Muscle of leg (tissue), 11 donors: ENCODE data around the gene SNX24. TPM values are rescaled to one million over a fixed set of nuclear protein-coding genes. Genes with fewer than 3 reads are reported as not detected.

ENCODE experiments used
- DNase-seq: peaks from one replicate; pipeline ENCODE4 v3.0.0; 2013
- H3K27ac ChIP-seq: one replicate; pipeline ENCODE4 v1.5.1; 2013; ENCODE audit warnings: mild to moderate bottlenecking, low read length, control low read depth
- H3K27me3 ChIP-seq: one replicate; pipeline ENCODE4 v1.6.1; 2013; ENCODE audit warnings: low read length; ENCODE audit not compliant: control insufficient read depth, insufficient read depth
- H3K36me3 ChIP-seq: one replicate; pipeline ENCODE4 v1.6.1; 2013; ENCODE audit warnings: low read length; ENCODE audit not compliant: control insufficient read depth, insufficient read depth
- H3K4me1 ChIP-seq: one replicate; pipeline ENCODE4 v1.6.1; 2013; ENCODE audit warnings: low read length; ENCODE audit not compliant: control insufficient read depth, insufficient read depth
- H3K4me3 ChIP-seq: one replicate; pipeline ENCODE4 v1.5.1; 2013; ENCODE audit warnings: low read length, control low read depth
- H3K9me3 ChIP-seq: replicated peaks from 2 replicates; pipeline ENCODE4 v1.6.1; 2013; ENCODE audit warnings: low read depth, low read length; ENCODE audit not compliant: control insufficient read depth
- WGBS: methylation state at CpG from one replicate; pipeline ENCODE4 v1.1.5; 2013; ENCODE audit warnings: missing lambda C conversion rate; ENCODE audit not compliant: insufficient coverage; 5-methylcytosine and 5-hydroxymethylcytosine counted together
- polyA plus RNA-seq, 8 donors: library from polyadenylated mRNA; unstranded; fragments of 120-200 nt; gene quantifications; one replicate each; pipeline versions ENCODE4 v1.2.1 to v1.2.3, GENCODE V29; 2013; ENCODE audit warnings: inconsistent platforms in 1 of 8, low replicate concordance in 1 of 8; ENCODE audit not compliant: insufficient read length in 8 of 8, insufficient read depth in 1 of 8
- total RNA-seq: library from RNA; stranded (reverse); fragments of 120-200 nt; gene quantifications from one replicate; pipeline ENCODE4 v1.2.4, GENCODE V29; 2013

Gene SNX24
- total and polyA plus RNA-seq, 9 donors = 8.9 to 13.2 (median 10.6) TPM

DNA sequence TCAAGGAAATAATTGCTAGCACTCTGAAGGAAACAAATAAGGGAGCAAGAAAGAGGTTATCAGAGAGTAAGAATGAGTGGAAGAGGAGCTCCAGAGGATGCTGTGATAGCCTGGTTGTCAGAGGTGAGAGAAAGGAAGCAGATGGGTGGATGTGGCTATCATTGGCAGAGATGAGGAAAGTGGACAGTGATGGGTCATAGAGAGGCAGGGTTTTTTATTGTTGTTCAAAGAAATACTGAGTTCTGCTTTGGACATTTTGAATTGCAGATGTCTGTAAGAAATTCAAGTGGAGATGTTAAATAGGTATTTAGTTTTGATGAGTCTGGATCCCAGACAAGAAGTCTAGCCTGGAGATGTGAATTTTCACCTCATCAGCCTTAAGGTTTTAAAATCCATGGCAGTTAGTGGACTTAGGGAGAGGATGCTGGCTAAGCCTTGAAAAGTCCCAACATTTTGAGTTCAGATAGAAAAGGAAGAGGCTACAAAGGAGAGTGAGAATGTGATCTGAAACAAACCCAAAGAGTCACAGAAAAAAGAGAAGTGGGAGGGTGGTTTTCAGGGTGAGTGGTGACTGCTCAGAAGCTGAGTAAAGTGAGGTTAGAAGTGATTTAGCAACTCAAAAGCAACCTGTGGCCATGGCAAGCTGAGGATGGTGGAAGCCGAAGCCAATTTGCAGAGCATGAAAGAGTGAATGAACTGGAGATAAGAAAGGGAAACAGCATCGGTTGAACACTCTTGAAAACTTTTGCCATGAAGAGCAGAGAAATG, 140.7 kb downstream of the SNX24 start:
- Histone ChIP-seq H3K4me3 (no peak overlapping the region), H3K4me1 (no peaks in the 10 kb centered on the region), H3K27ac (no peak overlapping the region), H3K36me3 (no peaks in the 10 kb centered on the region), H3K27me3 (no peaks in the 10 kb centered on the region), H3K9me3 (no peaks in the 10 kb centered on the region)
- DNase-seq = no peak
- 88% methylated on average over 2 of the region's 2 CpGs for WGBS

DNA sequence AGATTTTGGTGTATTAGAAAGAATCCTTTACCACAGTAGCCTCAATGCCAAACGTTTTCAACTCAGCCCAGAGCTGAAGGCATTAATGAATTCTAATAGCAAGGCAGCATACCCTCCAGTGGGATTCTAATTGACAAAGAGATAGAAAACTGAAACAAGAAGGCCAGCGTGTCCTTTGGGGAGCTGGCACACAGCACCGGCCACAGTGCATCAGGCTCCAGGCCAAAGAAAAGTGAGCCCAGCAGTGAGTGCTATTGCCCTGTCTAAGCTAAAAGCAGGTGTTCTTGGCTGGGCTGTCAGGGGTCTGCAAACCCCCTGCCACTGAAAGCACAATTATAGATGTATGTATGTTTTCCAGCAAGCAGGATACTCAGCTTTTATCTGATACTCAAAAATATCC, 150.7 kb downstream of the SNX24 start:
- Histone ChIP-seq H3K4me1 (peaks cover 4% of the 10 kb centered on the region), H3K9me3 (no peaks in the 10 kb centered on the region), H3K36me3 (no peaks in the 10 kb centered on the region), H3K27me3 (no peaks in the 10 kb centered on the region), H3K27ac (no peak overlapping the region), H3K4me3 (no peak overlapping the region)
- WGBS = 85% methylated on average over 2 of the region's 3 CpGs
- no peak for DNase-seq

DNA sequence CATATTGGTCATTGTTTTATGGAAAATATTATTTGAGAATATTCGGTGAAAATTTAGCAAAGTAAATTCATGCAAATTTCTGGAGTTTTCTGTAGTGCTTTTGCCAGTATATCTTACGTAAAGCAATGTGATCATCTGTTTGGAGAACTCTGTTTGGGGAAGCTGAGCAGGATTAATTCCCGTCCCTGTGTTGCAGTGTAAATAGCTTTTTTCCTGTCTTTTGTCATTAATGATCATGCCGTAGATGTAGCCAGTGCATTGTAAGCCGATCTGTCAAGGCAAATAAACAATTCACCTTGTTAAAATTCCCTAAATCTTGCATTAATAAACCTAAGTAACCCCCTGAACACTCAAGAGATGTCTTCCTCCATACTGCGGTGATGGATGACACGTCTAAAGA, 151.9 kb downstream of the SNX24 start:
- WGBS = 50% methylated on average over 1 of the region's 7 CpGs
- H3K9me3 ChIP-seq = no peaks in the 10 kb centered on the region
- peaks cover 4% of the 10 kb centered on the region for H3K4me1 ChIP-seq
- no peak for DNase-seq
- no peak overlapping the region for H3K27ac ChIP-seq
- H3K27me3 ChIP-seq = no peaks in the 10 kb centered on the region
- no peak overlapping the region for H3K4me3 ChIP-seq
- H3K36me3 ChIP-seq = no peaks in the 10 kb centered on the region

DNA sequence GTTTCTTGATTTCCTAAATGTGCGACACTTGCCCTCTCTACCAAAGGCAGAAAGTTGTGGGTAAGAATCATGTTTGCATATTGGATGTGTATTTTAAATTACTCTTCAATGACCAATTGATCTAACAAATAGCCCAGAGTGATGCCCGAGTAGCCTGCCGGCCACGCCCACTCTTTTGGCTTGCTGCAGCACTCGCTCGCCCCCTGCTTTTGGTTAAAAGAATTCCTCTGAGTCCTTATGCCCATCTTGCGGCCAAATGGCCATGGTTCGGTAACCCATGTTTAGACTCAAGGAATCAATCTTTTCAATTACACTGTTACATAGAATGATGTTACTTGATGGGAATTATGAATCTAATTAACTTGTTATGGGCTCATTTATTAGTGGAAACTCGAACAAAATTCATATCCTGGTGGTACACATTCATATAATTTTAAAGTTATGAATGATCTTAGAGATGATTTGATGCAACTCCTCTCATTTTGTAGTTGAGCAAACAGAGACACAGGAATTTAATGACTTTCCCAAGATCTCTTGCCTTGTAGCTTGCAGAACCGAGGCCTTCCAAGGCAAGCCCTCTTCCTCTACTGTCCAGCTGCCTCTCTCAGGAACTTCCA, 154.6 kb downstream of the SNX24 start:
- Histone ChIP-seq H3K9me3 (no peaks in the 10 kb centered on the region), H3K27me3 (no peaks in the 10 kb centered on the region), H3K4me1 (peaks cover 4% of the 10 kb centered on the region), H3K27ac (no peak overlapping the region), H3K4me3 (no peak overlapping the region), H3K36me3 (no peaks in the 10 kb centered on the region)
- no peak for DNase-seq
- WGBS = 67% methylated on average over 5 of the region's 10 CpGs

DNA sequence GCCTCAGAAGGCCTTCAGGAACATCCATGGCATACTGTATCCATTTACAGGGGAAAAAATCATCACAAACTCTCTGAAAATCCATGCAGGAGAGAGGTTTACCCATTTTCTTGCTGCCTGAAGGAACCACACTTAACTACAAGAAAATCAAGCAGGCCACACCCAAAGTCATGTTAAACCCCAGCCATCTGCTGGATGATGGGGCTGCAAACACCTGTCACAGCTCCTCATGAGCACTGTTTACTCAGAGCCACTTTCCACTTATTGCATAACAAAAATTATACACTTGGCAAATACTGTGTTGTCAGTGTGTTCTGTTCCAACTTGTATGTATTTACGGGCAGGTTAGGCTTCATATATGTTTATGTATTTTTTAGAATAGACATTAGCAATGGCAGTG, 155.3 kb downstream of the SNX24 start:
- no CpG with 5 or more reads among the region's 1 CpG for WGBS
- DNase-seq = peak; percentile 25
- H3K36me3 ChIP-seq = no peaks in the 10 kb centered on the region

DNA sequence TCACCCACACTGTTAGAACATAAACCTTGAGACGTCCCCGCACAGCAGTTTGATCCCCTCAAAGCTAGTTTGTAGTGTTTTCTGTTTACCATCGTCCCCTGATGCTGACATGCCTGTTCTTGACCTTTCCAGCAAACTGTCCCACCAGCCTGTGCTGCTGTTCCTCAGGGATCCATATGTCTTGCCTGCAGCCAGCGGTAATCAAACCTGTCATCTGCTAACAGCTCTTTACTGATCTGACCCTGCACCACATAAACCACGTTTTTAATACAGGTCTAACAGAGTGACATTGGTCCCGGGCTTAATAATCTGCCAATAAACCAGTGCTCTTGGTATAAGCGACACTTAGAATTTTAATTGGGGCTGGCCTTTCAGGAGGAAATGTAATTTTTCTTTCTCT, 156.4 kb downstream of the SNX24 start:
- 48% methylated on average over 2 of the region's 7 CpGs for WGBS
- DNase-seq = no peak
- Histone ChIP-seq H3K9me3 (no peaks in the 10 kb centered on the region), H3K4me3 (no peak overlapping the region), H3K27ac (no peak overlapping the region), H3K4me1 (peaks cover 4% of the 10 kb centered on the region), H3K27me3 (no peaks in the 10 kb centered on the region), H3K36me3 (no peaks in the 10 kb centered on the region)

More for the DNA sequence above, 155.3 kb downstream of the SNX24 start:
- no peak overlapping the region for H3K4me3 ChIP-seq
- no peaks in the 10 kb centered on the region for H3K27me3 ChIP-seq
- H3K4me1 ChIP-seq = peaks cover 4% of the 10 kb centered on the region
- no peaks in the 10 kb centered on the region for H3K9me3 ChIP-seq
- no peak overlapping the region for H3K27ac ChIP-seq

DNA sequence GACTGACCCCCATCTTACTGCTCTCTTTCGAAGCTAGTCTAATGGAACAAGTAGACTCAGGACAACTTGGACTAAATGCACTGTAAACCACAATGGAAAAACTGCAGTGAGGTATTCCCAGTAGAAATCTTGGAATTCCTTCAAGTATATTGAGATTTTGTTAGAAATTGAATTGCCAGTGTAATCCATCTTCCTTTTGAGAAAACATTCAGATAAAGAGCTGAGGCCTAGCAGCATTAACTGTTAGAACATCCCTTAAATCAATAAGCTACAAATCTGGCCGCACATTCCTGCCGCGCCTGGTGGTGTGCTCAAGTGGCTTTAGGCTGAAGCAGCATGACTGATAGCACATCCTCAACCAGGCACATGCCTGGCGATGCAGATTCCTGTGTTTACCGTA, 161.8 kb downstream of the SNX24 start:
- DNase-seq = peak; percentile 34
- no peaks in the 10 kb centered on the region for H3K27me3 ChIP-seq
- H3K4me3 ChIP-seq = no peak overlapping the region
- WGBS = 50% methylated on average over 2 of the region's 6 CpGs
- H3K4me1 ChIP-seq = no peaks in the 10 kb centered on the region
- no peaks in the 10 kb centered on the region for H3K36me3 ChIP-seq
- no peak overlapping the region for H3K27ac ChIP-seq
- H3K9me3 ChIP-seq = no peaks in the 10 kb centered on the region

DNA sequence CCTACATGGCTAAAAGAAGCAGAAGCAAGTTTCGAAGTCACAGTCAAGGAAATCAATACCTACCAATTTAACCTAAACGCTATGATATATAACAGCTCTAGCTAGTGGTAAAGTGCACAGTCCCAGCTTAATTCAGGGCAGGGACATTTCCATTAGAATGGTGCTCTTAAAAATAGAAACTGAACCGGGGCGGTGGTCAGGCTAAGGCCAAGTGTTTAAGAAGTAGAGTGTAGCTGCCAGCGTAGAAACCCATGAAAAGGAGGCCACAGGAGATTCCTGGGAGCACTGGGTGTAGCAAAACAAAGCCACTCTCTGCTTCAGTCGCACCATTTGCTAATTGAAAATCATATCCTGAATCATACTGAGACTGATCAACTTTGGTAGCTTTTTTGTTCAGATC, 162.3 kb downstream of the SNX24 start:
- H3K4me3 ChIP-seq = no peak overlapping the region
- H3K4me1 ChIP-seq = no peaks in the 10 kb centered on the region
- no peak for DNase-seq
- H3K9me3 ChIP-seq = no peaks in the 10 kb centered on the region
- H3K36me3 ChIP-seq = no peaks in the 10 kb centered on the region
- no peak overlapping the region for H3K27ac ChIP-seq
- 60% methylated on average over 3 of the region's 6 CpGs for WGBS
- no peaks in the 10 kb centered on the region for H3K27me3 ChIP-seq

DNA sequence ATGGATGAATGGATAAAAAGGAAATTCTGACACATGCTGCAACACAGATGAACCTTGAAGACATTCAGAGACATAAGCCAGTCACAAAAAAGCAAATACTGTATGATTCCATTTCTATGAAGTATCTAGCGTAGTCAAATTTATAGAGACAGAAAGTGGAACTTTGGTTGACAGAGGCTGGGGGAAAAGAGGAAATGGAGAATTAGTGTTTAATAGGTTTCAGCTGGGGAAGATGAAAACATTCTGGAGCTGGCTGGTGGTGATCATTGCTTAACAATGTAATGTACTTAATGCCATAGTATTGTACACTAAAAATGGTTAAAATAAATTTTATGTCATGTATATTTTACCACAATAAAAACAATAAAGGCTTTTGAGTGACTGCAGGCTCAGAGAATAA, 166.9 kb downstream of the SNX24 start:
- WGBS = 29% methylated on average over 1 of the region's 1 CpG
- Histone ChIP-seq H3K4me1 (no peaks in the 10 kb centered on the region), H3K27ac (no peak overlapping the region), H3K9me3 (no peaks in the 10 kb centered on the region), H3K27me3 (no peaks in the 10 kb centered on the region), H3K4me3 (no peak overlapping the region), H3K36me3 (no peaks in the 10 kb centered on the region)
- DNase-seq = no peak

DNA sequence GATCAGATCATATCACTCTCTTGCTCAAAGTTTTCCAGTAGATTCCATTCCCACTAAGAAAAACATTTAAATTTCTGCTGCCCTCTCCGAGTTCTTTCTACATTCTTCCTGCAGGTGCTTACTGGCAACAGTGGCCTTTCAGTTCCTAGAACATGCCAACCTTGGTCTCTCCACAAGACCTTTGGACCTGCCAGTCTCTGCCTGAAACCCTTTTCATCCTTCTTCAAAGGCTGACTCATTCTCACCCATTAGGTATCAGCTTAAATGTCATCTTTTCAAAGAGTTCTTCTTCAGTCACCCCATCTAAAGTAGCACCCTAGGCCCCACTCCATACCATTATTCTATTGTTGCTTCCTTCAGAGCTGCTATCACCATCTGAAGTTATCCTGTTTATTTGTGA, 169.3 kb downstream of the SNX24 start:
- no peaks in the 10 kb centered on the region for H3K36me3 ChIP-seq
- no peak overlapping the region for H3K4me3 ChIP-seq
- DNase-seq = no peak
- H3K9me3 ChIP-seq = no peaks in the 10 kb centered on the region
- no peak overlapping the region for H3K27ac ChIP-seq
- WGBS = 89% methylated on average over 1 of the region's 1 CpG
- H3K27me3 ChIP-seq = no peaks in the 10 kb centered on the region
- no peaks in the 10 kb centered on the region for H3K4me1 ChIP-seq
